Measurements from ENCODE around the gene NDUFB3. TPM values are rescaled to one million over a fixed set of nuclear protein-coding genes. Genes with fewer than 3 reads are reported as not detected.

NDUFB3 gene
- total and polyA plus RNA-seq, 10 of the 15 experiments (the other 5 are each of a cell fraction or from before 2014, with no cell fraction given) = 115 to 1,059 (median 187) TPM

GRCh38 chr2:201132518-201132917 is 60.7 kb downstream of the NDUFB3 start (continued):
- TF ChIP-seq CUX1 (IDR thresholded peaks at IDR 0.05; ENCODE audit: insufficient replicate concordance, low read depth, low read length) (no peak), ATF2 (IDR thresholded peaks at IDR 0.05; ENCODE audit: low read length) (peak; percentile 88), YY1 (IDR thresholded peaks at IDR 0.05; ENCODE audit: low read depth, low read length) (no peak), SMARCA5 (IDR thresholded peaks at IDR 0.05) (no peak), MTA3 (IDR thresholded peaks at IDR 0.05; ENCODE audit: borderline replicate concordance, low read length) (peak; percentile 78; the same call in 1 of the 2 replicates), HSF1 (IDR thresholded peaks at IDR 0.05; ENCODE audit: low read depth, low read length) (no peak), STAT3 (IDR thresholded peaks at IDR 0.05; ENCODE audit: low read depth, low read length) (no peak), MEF2B (IDR thresholded peaks at IDR 0.05; ENCODE audit: partially characterized antibody, poor library complexity, severe bottlenecking) (peak; percentile 70), RB1 (IDR thresholded peaks at IDR 0.05; ENCODE audit: borderline replicate concordance) (no peak), ZNF217 (IDR thresholded peaks at IDR 0.05) (no peak), FOXM1 (IDR thresholded peaks at IDR 0.05; ENCODE audit: low read depth, low read length) (peak; percentile 88; the same call in 1 of the 2 replicates), IKZF2 (IDR thresholded peaks at IDR 0.05) (peak; percentile 72 to 77), NBN (IDR thresholded peaks at IDR 0.05) (no peak), MEF2A (IDR thresholded peaks at IDR 0.05; ENCODE audit: insufficient read depth, low read depth, low read length) (peak; percentile 97), SUPT20H (IDR thresholded peaks at IDR 0.05; ENCODE audit: borderline replicate concordance, control insufficient read depth, low read depth, low read length) (no peak), BRCA1 (IDR thresholded peaks at IDR 0.05; ENCODE audit: low read depth, low read length) (no peak), SIX5 (IDR thresholded peaks at IDR 0.05; ENCODE audit: low read depth, low read length, severe bottlenecking) (no peak), ETV6 (conservative IDR thresholded peaks at IDR 0.05 in 1 of 2, IDR thresholded peaks at IDR 0.05 in 1 of 2; ENCODE audit: borderline replicate concordance in 1 of 2, low read depth in 1 of 2) (peak in 1 of 2 experiments; percentile 88; a peak in 1 of 4 replicates), NRF1 (conservative IDR thresholded peaks at IDR 0.05; ENCODE audit: low read depth, low read length) (no peak), SKIL (IDR thresholded peaks at IDR 0.05; ENCODE audit: low read depth, poor library complexity, severe bottlenecking) (no peak), NFIC (IDR thresholded peaks at IDR 0.05; ENCODE audit: low read depth, low read length) (peak; percentile 89)
